Raji (cell line): ENCODE data around the gene TSPAN9.

Experiments
- POLR2A ChIP-seq: IDR thresholded peaks from 2 replicates; pipeline ENCODE4 v1.6.1; 2011; ENCODE audit warnings: low read depth, low read length, control low read depth; ENCODE audit not compliant: insufficient read depth

The TSPAN9 gene

GRCh38 chr12:3207858-3208257, 130.7 kb downstream of the TSPAN9 start:
- no peak for TF ChIP-seq POLR2A

- TF ChIP-seq POLR2A: no peak
Measured at GRCh38 chr12:3213188-3213587, 136.0 kb downstream of the TSPAN9 start.

- TF ChIP-seq POLR2A: no peak
Measured at GRCh38 chr12:3213768-3214167, 136.6 kb downstream of the TSPAN9 start.

- TF ChIP-seq POLR2A: no peak
Measured at GRCh38 chr12:3214526-3215365, 137.6 kb downstream of the TSPAN9 start.

GRCh38 chr12:3215410-3215975, 138.3 kb downstream of the TSPAN9 start:
- TF ChIP-seq POLR2A: no peak

- TF ChIP-seq POLR2A: no peak
Measured at GRCh38 chr12:3216097-3216496, 138.9 kb downstream of the TSPAN9 start.

- no peak for TF ChIP-seq POLR2A
Measured at GRCh38 chr12:3216726-3217682, 139.8 kb downstream of the TSPAN9 start.

DNA sequence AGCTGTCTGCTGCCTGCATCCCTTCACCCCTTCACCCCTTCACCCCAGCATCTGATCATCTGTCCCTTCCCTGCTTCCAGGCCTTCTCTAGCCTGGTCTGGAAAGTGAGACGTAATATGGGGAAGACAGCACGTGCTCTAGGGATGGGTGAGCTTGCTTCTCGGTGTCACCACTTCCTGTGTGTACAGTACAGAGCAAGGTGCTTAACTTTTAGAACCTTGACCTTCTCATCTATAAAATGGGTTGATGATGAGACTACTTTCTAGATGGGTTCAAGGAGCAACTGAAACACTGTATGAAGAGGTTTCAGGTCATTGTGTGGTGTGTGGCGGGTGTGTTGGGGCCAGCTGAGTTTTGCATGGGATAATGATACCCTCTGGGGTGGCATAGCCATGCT, 140.5 kb downstream of the TSPAN9 start:
- no peak for TF ChIP-seq POLR2A

- TF ChIP-seq POLR2A: no peak
Measured at GRCh38 chr12:3218228-3219171, 141.3 kb downstream of the TSPAN9 start.

DNA sequence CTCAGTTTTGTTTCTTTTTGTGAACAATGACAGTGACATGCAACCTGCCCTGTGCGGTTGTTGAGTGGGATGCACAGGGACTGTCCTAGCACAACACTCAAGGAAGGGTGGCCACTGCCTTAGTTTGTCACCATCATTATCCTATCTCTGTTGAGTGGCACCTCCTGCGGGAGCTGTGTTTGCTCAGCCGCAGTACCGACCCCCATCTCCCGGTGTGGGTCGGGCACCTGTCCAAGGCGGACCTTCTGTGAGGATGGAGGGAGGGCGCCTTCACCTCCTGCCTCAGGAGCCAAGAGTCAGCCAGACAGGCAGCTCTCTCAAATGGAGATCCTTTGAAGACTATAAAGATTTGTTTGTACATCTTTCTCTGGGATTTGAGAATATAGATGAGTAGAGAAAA, 142.1 kb downstream of the TSPAN9 start:
- TF ChIP-seq POLR2A: no peak

DNA sequence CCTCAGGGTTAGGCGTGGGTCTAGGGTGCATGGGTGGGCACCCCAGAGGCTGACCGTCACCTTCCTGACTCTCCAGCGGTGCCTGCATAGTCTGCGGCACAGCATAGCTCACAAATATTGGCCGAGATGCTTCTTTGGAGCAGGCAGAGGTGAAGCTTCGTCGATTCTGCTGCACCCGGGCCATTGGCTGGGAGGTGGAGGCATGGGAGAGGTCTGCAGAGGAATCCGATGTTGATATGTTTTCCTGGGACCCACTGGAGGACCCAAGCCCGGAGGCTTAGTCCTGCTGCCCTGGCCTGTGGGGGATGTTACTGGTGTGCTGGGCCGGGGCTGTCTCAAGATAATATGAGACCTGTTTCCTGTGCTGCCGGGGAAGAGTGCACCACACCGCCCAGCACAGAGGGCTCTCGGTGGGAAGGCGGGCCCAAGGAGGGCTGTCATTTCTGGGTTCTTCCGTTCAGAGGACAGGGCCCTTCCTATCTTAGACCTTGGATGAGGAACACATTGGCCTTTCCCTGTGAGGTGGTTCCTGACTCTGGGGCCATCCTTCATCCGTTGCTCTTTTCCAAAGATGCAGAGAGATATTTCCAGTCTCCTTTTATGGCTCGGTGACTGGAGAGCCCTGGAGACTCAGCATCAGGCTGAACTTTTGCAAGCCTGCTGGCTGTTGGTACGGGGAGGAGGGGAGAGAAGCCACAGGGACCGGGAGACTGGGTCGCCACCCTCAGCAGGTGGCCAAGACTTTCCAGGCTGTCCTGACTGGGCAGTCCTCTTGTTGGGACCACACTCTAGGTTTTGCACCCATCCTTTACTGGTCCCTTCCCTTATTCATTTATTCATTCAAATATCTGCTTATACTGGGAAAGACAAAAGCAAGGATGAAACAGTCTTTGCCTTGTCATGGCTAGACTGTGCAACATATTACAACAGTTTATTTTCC, 143.5 kb downstream of the TSPAN9 start:
- TF ChIP-seq POLR2A: no peak

- TF ChIP-seq POLR2A: no peak
Measured at GRCh38 chr12:3222306-3222705, 145.1 kb downstream of the TSPAN9 start.

DNA sequence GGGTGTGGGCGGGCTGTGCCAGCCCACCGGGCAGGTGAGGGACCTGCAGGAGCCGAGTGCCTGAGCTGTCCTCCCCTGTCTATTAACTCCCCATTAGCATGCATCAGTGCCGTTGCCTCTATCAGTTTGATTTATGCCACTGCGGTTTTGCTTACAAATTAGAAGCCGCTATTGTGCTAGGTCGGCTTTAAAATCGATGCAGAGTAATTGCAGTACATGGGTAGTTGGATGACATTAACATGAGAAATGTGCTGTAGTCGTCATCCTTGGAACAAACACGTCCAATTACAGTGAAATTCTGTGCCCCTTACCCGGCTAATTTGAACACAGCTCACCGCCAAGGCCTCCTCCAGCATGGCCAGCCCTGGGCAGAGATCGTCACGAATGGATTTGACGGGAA, 145.8 kb downstream of the TSPAN9 start:
- no peak for TF ChIP-seq POLR2A

GRCh38 chr12:3223601-3224529, 146.7 kb downstream of the TSPAN9 start:
- TF ChIP-seq POLR2A: no peak
